Activated CD4-positive, alpha-beta T cell treated with anti-CD3 and anti-CD28 coated beads, Interleukin-2, amount 10 ng/mL, durations not matched to agents 7 days and 5 days (primary cell): Measurements from ENCODE around the gene TMBIM6. TPM values are rescaled to one million over a fixed set of nuclear protein-coding genes. Genes with fewer than 3 reads are reported as not detected.
"Not testable (repeated sequence)": the region's sequence is repeated elsewhere in the genome, so short reads cannot be mapped to it uniquely, and the experiment has no call there.

Experiments used
- CTCF ChIA-PET: fragments of 350-600 bp; sonication (Branson Sonifier 250); formaldehyde crosslinking; loops from one replicate; lab custom pipeline; 2021; ENCODE audit warnings: antibody characterized with exemption; lab: Charles Lee
- POLR2A ChIA-PET: fragments of 350-600 bp; sonication (Branson Sonifier 250); formaldehyde crosslinking; loops from one replicate; lab custom pipeline; 2021; ENCODE audit warnings: antibody characterized with exemption; lab: Charles Lee
- DNase-seq: peaks from one replicate; pipeline ENCODE4 v3.0.0-alpha.2; 2020
- H3K27ac Mint-ChIP-seq: one replicate; pipeline ENCODE4 v1.8.0; 2021; ENCODE audit warnings: mild to moderate bottlenecking, moderate library complexity, mixed read lengths
- H3K27me3 Mint-ChIP-seq: one replicate; pipeline ENCODE4 v1.8.0; 2021; ENCODE audit warnings: mixed read lengths
- H3K36me3 Mint-ChIP-seq: one replicate; pipeline ENCODE4 v1.8.0; 2021; ENCODE audit warnings: low read depth, mixed read lengths
- H3K4me1 Mint-ChIP-seq: one replicate; pipeline ENCODE4 v1.8.0; 2021; ENCODE audit warnings: mixed read lengths
- H3K4me3 Mint-ChIP-seq: one replicate; pipeline ENCODE4 v1.8.0; 2021; ENCODE audit warnings: mild to moderate bottlenecking, moderate library complexity, mixed read lengths
- H3K9me3 Mint-ChIP-seq: one replicate; pipeline ENCODE4 v1.8.0; 2021; ENCODE audit warnings: mixed read lengths
- total RNA-seq, 2 experiments: library from RNA; stranded (reverse); gene quantifications; one replicate each; pipeline ENCODE4 v1.2.3, GENCODE V29; 2021

The TMBIM6 gene
- total RNA-seq, 2 experiments from 2014 or later: 426 to 442 TPM

GRCh38 chr12:49779581-49779980 lies 38.2 kb downstream of the TMBIM6 start:
- H3K36me3 Mint-ChIP-seq: no peaks in the 10 kb centered on the region
- ChIA-PET POLR2A (no interaction called here), CTCF (interaction anchor here (3.1 to 3.5 kb wide), 2 partner anchors 16 to 59 kb away, joined by 11 to 13 read pairs; no protein-coding TSS in a partner anchor)
- no peak for DNase-seq
- H3K27me3 Mint-ChIP-seq: peaks cover 34% of the 10 kb centered on the region
- no peak overlapping the region for H3K4me3 Mint-ChIP-seq
- H3K4me1 Mint-ChIP-seq: peaks cover 13% of the 10 kb centered on the region
- no peaks in the 10 kb centered on the region for H3K9me3 Mint-ChIP-seq
- H3K27ac Mint-ChIP-seq: no peak overlapping the region

GRCh38 chr12:49780914-49781313 lies 39.6 kb downstream of the TMBIM6 start:
- CTCF ChIA-PET: interaction anchor here (1.0 kb wide), 1 partner anchor 60 kb away, joined by 3 read pairs; no protein-coding TSS in a partner anchor
- H3K9me3 Mint-ChIP-seq, H3K36me3 Mint-ChIP-seq, POLR2A ChIA-PET, H3K4me3 Mint-ChIP-seq, H3K27ac Mint-ChIP-seq, DNase-seq: not testable (repeated sequence)
- Mint-ChIP-seq H3K4me1 (peaks cover 13% of the 10 kb centered on the region), H3K27me3 (peaks cover 37% of the 10 kb centered on the region)

GRCh38 chr12:49783917-49784676 lies 42.7 kb downstream of the TMBIM6 start:
- Mint-ChIP-seq H3K27me3 (peaks cover 37% of the 10 kb centered on the region), H3K9me3 (peaks cover 4% of the 10 kb centered on the region), H3K36me3 (no peaks in the 10 kb centered on the region), H3K4me3 (no peak overlapping the region), H3K27ac (no peak overlapping the region), H3K4me1 (no peaks in the 10 kb centered on the region)
- CTCF ChIA-PET: interaction anchor here (0.6 to 1.8 kb wide), 7 partner anchors 14 to 204 kb away, joined by 3 to 4 read pairs (median 3); partner anchors contain the start of gene TMBIM6
- DNase-seq: no peak
- POLR2A ChIA-PET: no interaction called here

- no peak overlapping the region for H3K27ac Mint-ChIP-seq
- H3K4me3 Mint-ChIP-seq: no peak overlapping the region
- no peaks in the 10 kb centered on the region for H3K4me1 Mint-ChIP-seq
- H3K9me3 Mint-ChIP-seq: peaks cover 4% of the 10 kb centered on the region
- DNase-seq: no peak
- no peaks in the 10 kb centered on the region for H3K36me3 Mint-ChIP-seq
- POLR2A ChIA-PET: no interaction called here
- CTCF ChIA-PET: interaction anchor here (1.2 to 1.8 kb wide), 3 partner anchors 44 to 182 kb away, joined by 3 to 4 read pairs (median 4); partner anchors contain the start of gene TMBIM6
- peaks cover 37% of the 10 kb centered on the region for H3K27me3 Mint-ChIP-seq
These were observed 43.5 kb downstream of the TMBIM6 start for GRCh38 chr12:49784756-49785409.

- CTCF ChIA-PET: interaction anchor here (1.0 kb wide), 1 partner anchor 9 kb away, joined by 4 read pairs; no protein-coding TSS in a partner anchor
These were observed 46.3 kb downstream of the TMBIM6 start for GRCh38 chr12:49787672-49788071.

GRCh38 chr12:49789992-49790391 lies 48.6 kb downstream of the TMBIM6 start:
- no peak for DNase-seq
- no peaks in the 10 kb centered on the region for H3K36me3 Mint-ChIP-seq
- ChIA-PET CTCF (interaction anchor here (0.7 kb wide), 1 partner anchor 96 kb away, joined by 4 read pairs; no protein-coding TSS in a partner anchor), POLR2A (no interaction called here)
- H3K4me3 Mint-ChIP-seq: no peak overlapping the region
- H3K27ac Mint-ChIP-seq: no peak overlapping the region
- H3K27me3 Mint-ChIP-seq: peaks cover 3% of the 10 kb centered on the region
- peaks cover 4% of the 10 kb centered on the region for H3K9me3 Mint-ChIP-seq
- H3K4me1 Mint-ChIP-seq: no peaks in the 10 kb centered on the region

More at GRCh38 chr12:49787672-49788071, 46.3 kb downstream of the TMBIM6 start:
- POLR2A ChIA-PET: no interaction called here
- Mint-ChIP-seq H3K9me3 (peaks cover 4% of the 10 kb centered on the region), H3K27me3 (peaks cover 16% of the 10 kb centered on the region), H3K4me3 (no peak overlapping the region), H3K36me3 (no peaks in the 10 kb centered on the region), H3K4me1 (no peaks in the 10 kb centered on the region), H3K27ac (no peak overlapping the region)
- no peak for DNase-seq

- no peaks in the 10 kb centered on the region for H3K36me3 Mint-ChIP-seq
- peaks cover 4% of the 10 kb centered on the region for H3K9me3 Mint-ChIP-seq
- no peaks in the 10 kb centered on the region for H3K27me3 Mint-ChIP-seq
- no peak overlapping the region for H3K27ac Mint-ChIP-seq
- no peak for DNase-seq
- no peak overlapping the region for H3K4me3 Mint-ChIP-seq
- ChIA-PET POLR2A (no interaction called here), CTCF (no interaction called here)
- H3K4me1 Mint-ChIP-seq: no peaks in the 10 kb centered on the region
These were observed 49.6 kb downstream of the TMBIM6 start for GRCh38 chr12:49790741-49791555.

GRCh38 chr12:49791700-49792099 lies 50.3 kb downstream of the TMBIM6 start:
- no peak for DNase-seq
- no peak overlapping the region for H3K4me3 Mint-ChIP-seq
- H3K27ac Mint-ChIP-seq: no peak overlapping the region
- no peaks in the 10 kb centered on the region for H3K36me3 Mint-ChIP-seq
- CTCF ChIA-PET: no interaction called here
- POLR2A ChIA-PET: no interaction called here
- H3K9me3 Mint-ChIP-seq: peaks cover 4% of the 10 kb centered on the region
- no peaks in the 10 kb centered on the region for H3K4me1 Mint-ChIP-seq
- H3K27me3 Mint-ChIP-seq: no peaks in the 10 kb centered on the region

GRCh38 chr12:49792181-49792970 lies 51.0 kb downstream of the TMBIM6 start:
- no peaks in the 10 kb centered on the region for H3K4me1 Mint-ChIP-seq
- POLR2A ChIA-PET: no interaction called here
- peaks cover 4% of the 10 kb centered on the region for H3K9me3 Mint-ChIP-seq
- DNase-seq: no peak
- no peaks in the 10 kb centered on the region for H3K27me3 Mint-ChIP-seq
- CTCF ChIA-PET: no interaction called here
- H3K27ac Mint-ChIP-seq: no peak overlapping the region
- H3K4me3 Mint-ChIP-seq: no peak overlapping the region
- no peaks in the 10 kb centered on the region for H3K36me3 Mint-ChIP-seq

GRCh38 chr12:49792976-49793580 lies 51.7 kb downstream of the TMBIM6 start:
- Mint-ChIP-seq H3K9me3 (no peaks in the 10 kb centered on the region), H3K36me3 (no peaks in the 10 kb centered on the region), H3K27me3 (no peaks in the 10 kb centered on the region), H3K4me1 (no peaks in the 10 kb centered on the region), H3K27ac (no peak overlapping the region), H3K4me3 (no peak overlapping the region)
- CTCF ChIA-PET: no interaction called here
- no peak for DNase-seq
- POLR2A ChIA-PET: no interaction called here

GRCh38 chr12:49793620-49794019 lies 52.3 kb downstream of the TMBIM6 start:
- no peak overlapping the region for H3K27ac Mint-ChIP-seq
- H3K36me3 Mint-ChIP-seq: no peaks in the 10 kb centered on the region
- no peaks in the 10 kb centered on the region for H3K9me3 Mint-ChIP-seq
- H3K27me3 Mint-ChIP-seq: no peaks in the 10 kb centered on the region
- DNase-seq: no peak
- ChIA-PET POLR2A (no interaction called here), CTCF (interaction anchor here (1.0 kb wide), 1 partner anchor 151 kb away, joined by 3 read pairs; no protein-coding TSS in a partner anchor)
- no peak overlapping the region for H3K4me3 Mint-ChIP-seq
- no peaks in the 10 kb centered on the region for H3K4me1 Mint-ChIP-seq
